ENCODE data around the gene ATP1A1. TPM values are rescaled to one million over a fixed set of nuclear protein-coding genes. Genes with fewer than 3 reads are reported as not detected.

Gene ATP1A1
- total RNA-seq, 1 donor from 2014 or later = 123 TPM

DNA sequence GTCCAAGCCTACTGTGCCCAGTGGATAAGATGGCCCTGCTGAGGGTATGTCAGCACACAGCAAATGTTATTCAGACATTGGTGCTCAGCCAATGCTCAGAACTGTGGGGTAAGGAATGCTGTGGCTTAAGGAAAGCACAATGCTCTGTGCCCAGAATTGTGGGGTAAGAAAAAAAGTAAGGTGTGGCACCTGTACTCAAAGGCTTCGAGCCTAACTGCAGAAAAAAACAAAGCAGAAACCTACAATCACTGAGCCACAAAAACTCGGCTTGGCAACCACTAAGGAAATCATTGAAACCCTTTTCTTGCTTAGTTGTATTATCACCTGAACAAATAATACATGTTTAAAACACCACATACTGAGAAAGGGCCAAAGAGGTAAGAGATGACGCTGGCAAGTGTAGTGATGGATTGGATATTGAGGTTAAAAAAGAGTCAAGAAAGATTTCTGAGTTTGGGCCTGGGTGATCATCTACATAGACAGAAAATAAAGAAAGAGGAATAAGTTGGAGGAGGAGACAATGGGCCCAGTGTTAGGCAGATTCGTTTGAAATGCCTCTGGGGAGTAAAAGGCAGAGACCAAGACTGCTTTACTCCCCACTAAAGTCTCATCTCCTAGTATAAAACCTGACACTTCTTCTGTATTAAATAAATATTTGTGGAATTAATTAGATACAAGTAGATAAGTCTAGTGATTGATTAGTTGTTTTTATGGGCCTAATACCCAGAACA, 25.9 kb upstream of the ATP1A1 start:
- Histone ChIP-seq H3K27me3 (ENCODE audit: control insufficient read depth, insufficient read depth, low read length) (no peaks in the 10 kb centered on the region), H3K36me3 (ENCODE audit: control insufficient read depth, insufficient read depth, low read length) (no peaks in the 10 kb centered on the region), H3K4me3 (ENCODE audit: low read depth, low read length) (no peak overlapping the region)
- DNase-seq (ENCODE audit: low read depth) (no peak), FAIRE-seq (no peak)
- no peak for TF ChIP-seq CTCF (IDR thresholded peaks at IDR 0.05; ENCODE audit: insufficient read depth, low read length, severe bottlenecking)

DNA sequence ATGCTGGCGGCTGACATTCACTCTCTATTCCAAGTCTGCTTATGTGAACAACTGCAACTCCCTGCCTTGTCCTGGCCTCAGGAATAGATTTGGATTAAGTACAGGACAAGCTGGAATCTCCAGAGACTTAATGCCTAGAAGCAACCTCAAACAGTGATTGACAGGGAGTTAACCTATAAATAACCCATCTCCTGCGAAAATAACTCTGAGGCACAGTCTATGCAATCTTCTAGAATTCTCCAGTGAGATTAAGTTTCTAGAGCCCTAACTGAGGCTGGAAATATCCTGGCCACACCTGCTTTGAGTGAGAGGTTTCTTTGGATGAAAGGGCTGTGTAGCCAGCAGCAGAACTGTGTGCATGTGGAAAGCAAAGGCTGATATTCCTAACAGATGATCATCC, 25.3 kb upstream of the ATP1A1 start:
- FAIRE-seq = peak; percentile 47

GRCh38 chr1:116350097-116350645, 22.9 kb upstream of the ATP1A1 start:
- Histone ChIP-seq H3K4me3 (ENCODE audit: low read depth, low read length) (no peak overlapping the region), H3K27me3 (ENCODE audit: control insufficient read depth, insufficient read depth, low read length) (no peaks in the 10 kb centered on the region), H3K36me3 (ENCODE audit: control insufficient read depth, insufficient read depth, low read length) (no peaks in the 10 kb centered on the region)
- FAIRE-seq (no peak), DNase-seq (ENCODE audit: low read depth) (no peak)
- TF ChIP-seq CTCF (IDR thresholded peaks at IDR 0.05; ENCODE audit: insufficient read depth, low read length, severe bottlenecking) = no peak

More for the DNA sequence above, 25.3 kb upstream of the ATP1A1 start:
- no peaks in the 10 kb centered on the region for H3K27me3 ChIP-seq (ENCODE audit: control insufficient read depth, insufficient read depth, low read length)
- no peak for TF ChIP-seq CTCF (IDR thresholded peaks at IDR 0.05; ENCODE audit: insufficient read depth, low read length, severe bottlenecking)
- no peaks in the 10 kb centered on the region for H3K36me3 ChIP-seq (ENCODE audit: control insufficient read depth, insufficient read depth, low read length)
- no peak overlapping the region for H3K4me3 ChIP-seq (ENCODE audit: low read depth, low read length)
- no peak for DNase-seq (ENCODE audit: low read depth)

DNA sequence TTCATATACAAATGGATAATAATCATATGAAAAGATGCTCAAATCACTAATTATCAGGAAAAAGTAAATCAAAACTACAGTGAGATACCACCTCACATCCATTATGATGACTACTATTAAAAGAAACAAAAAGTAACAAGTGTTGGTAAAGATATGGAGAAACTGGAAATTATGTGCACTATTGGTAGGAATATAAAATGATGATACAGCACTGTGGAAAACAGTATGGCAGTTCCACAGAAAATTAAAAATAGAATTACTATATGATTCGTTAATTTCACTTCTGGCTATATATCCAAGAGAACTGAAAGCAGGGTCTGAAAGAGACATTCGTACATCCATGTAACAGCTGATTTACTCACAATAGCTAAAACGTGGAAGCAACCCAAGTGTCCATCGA, 21.1 kb upstream of the ATP1A1 start:
- Histone ChIP-seq H3K4me3 (ENCODE audit: low read depth, low read length) (no peak overlapping the region), H3K36me3 (ENCODE audit: control insufficient read depth, insufficient read depth, low read length) (no peaks in the 10 kb centered on the region), H3K27me3 (ENCODE audit: control insufficient read depth, insufficient read depth, low read length) (no peaks in the 10 kb centered on the region)
- DNase-seq (ENCODE audit: low read depth) (no peak), FAIRE-seq (no peak)
- no peak for TF ChIP-seq CTCF (IDR thresholded peaks at IDR 0.05; ENCODE audit: insufficient read depth, low read length, severe bottlenecking)

- DNase-seq (ENCODE audit: low read depth) = no peak
Measured at GRCh38 chr1:116352349-116352813, 20.7 kb upstream of the ATP1A1 start.

More at GRCh38 chr1:116352349-116352813, 20.7 kb upstream of the ATP1A1 start:
- Histone ChIP-seq H3K36me3 (ENCODE audit: control insufficient read depth, insufficient read depth, low read length) (no peaks in the 10 kb centered on the region), H3K4me3 (ENCODE audit: low read depth, low read length) (no peak overlapping the region), H3K27me3 (ENCODE audit: control insufficient read depth, insufficient read depth, low read length) (no peaks in the 10 kb centered on the region)
- no peak for TF ChIP-seq CTCF (IDR thresholded peaks at IDR 0.05; ENCODE audit: insufficient read depth, low read length, severe bottlenecking)
- FAIRE-seq = no peak

Data from bronchial epithelial cell (primary cell).